Fibroblast of skin of scalp (primary cell): Measurements from ENCODE around the gene IGLL5.
"Not testable (repeated sequence)": the region's sequence is repeated elsewhere in the genome, so short reads cannot be mapped to it uniquely, and the experiment has no call there.

Experiments used
- DNase-seq: peaks from one replicate; pipeline ENCODE4 v3.0.0-alpha.2; 2013

IGLL5 gene

GRCh38 chr22:22901578-22902218 is 14.1 kb downstream of the IGLL5 start:
- DNase-seq: no peak

GRCh38 chr22:22902247-22903001 is 14.8 kb downstream of the IGLL5 start:
- no peak for DNase-seq

GRCh38 chr22:22903355-22903777 is 15.8 kb downstream of the IGLL5 start:
- DNase-seq: no peak

- not testable (repeated sequence) for DNase-seq
Measured at GRCh38 chr22:22903781-22904192, 16.2 kb downstream of the IGLL5 start.

GRCh38 chr22:22904736-22905135 is 17.1 kb downstream of the IGLL5 start:
- not testable (repeated sequence) for DNase-seq

- not testable (repeated sequence) for DNase-seq
Measured at GRCh38 chr22:22906391-22906790, 18.8 kb downstream of the IGLL5 start.

GRCh38 chr22:22906907-22907550 is 19.4 kb downstream of the IGLL5 start:
- DNase-seq: no peak

GRCh38 chr22:22907551-22908494 is 20.2 kb downstream of the IGLL5 start:
- DNase-seq: no peak

- DNase-seq: no peak
Measured at GRCh38 chr22:22908495-22908861, 20.9 kb downstream of the IGLL5 start.

- DNase-seq: no peak
Measured at GRCh38 chr22:22908941-22909604, 21.5 kb downstream of the IGLL5 start.

- DNase-seq: no peak
Measured at GRCh38 chr22:22909605-22910271, 22.1 kb downstream of the IGLL5 start.

GRCh38 chr22:22910272-22911240 is 22.9 kb downstream of the IGLL5 start:
- DNase-seq: no peak

- no peak for DNase-seq
Measured at GRCh38 chr22:22911327-22912134, 23.9 kb downstream of the IGLL5 start.

- DNase-seq: no peak
Measured at GRCh38 chr22:22912135-22912987, 24.7 kb downstream of the IGLL5 start.

- no peak for DNase-seq
Measured at GRCh38 chr22:22912988-22913253, 25.3 kb downstream of the IGLL5 start.

GRCh38 chr22:22913989-22914388 is 26.4 kb downstream of the IGLL5 start:
- no peak for DNase-seq

GRCh38 chr22:22914726-22915669 is 27.4 kb downstream of the IGLL5 start:
- no peak for DNase-seq
